ENCODE measurements around the gene TGFB2.

DNA sequence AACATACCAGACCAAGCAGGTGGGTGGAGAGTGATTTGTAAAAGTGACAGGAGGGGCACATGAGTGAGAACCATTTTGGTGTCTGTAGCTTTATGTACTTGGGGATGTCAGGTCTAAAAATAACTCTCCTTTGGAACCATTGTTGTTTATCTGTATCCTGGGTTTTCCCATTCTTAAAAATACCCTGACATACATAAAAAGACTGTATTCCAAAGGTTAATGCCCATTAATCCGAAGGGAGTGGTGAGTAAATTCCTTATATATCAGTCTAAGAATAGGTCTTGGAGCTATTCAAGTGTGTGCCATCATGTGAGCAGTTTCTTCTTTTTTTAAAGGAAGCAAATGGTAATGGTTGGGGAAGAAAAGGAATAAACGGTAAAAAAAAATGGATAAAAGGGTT, 117.5 kb downstream of the TGFB2 start:
- TF ChIP-seq, protein P1, sequence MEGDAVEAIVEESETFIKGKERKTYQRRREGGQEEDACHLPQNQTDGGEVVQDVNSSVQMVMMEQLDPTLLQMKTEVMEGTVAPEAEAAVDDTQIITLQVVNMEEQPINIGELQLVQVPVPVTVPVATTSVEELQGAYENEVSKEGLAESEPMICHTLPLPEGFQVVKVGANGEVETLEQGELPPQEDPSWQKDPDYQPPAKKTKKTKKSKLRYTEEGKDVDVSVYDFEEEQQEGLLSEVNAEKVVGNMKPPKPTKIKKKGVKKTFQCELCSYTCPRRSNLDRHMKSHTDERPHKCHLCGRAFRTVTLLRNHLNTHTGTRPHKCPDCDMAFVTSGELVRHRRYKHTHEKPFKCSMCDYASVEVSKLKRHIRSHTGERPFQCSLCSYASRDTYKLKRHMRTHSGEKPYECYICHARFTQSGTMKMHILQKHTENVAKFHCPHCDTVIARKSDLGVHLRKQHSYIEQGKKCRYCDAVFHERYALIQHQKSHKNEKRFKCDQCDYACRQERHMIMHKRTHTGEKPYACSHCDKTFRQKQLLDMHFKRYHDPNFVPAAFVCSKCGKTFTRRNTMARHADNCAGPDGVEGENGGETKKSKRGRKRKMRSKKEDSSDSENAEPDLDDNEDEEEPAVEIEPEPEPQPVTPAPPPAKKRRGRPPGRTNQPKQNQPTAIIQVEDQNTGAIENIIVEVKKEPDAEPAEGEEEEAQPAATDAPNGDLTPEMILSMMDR (IDR thresholded peaks at IDR 0.05; ENCODE audit: poor library complexity), result no peak
- TF ChIP-seq EZH2 (IDR thresholded peaks at IDR 0.05; ENCODE audit: borderline replicate concordance), result no peak
